ENCODE data around the gene CECR2. TPM values are rescaled to one million over a fixed set of nuclear protein-coding genes. Genes with fewer than 3 reads are reported as not detected.

Gene CECR2
- total RNA-seq, 2 experiments from 2014 or later = not detected

DNA sequence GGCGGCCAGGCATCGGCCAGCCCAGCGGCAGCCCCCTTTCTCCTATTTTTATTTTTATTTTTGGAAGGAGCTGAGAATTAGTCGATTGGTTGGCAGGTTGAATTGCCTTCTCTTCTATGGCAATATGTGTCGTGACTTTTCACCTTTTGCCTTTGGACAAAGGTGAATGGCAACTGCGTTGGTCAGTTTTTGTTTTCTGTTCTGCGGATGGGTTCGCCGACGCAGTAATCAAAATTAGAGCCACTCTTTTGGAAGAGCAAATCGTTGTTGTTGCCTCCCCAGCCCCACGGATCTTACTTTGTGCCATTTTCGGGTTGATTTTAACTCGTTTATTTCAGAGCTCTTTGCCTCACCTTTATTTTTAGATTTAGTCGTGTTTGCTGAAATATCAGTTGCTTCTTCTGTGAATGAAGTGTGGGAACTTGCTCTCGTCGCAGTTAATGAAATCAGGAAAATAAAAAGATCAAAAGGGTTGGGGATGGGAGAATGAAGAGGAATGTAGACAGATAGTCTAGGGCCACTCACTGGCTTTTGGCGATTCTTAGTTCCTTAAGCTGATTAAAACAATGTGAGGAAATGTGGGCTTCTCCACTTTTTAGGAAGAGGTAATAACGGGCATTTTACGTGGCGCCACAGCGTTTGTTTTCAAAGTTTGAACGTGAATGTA is 1.6 kb downstream of the CECR2 start:
- peaks cover 30 to 65% of the 10 kb centered on the region in 2 experiments for H3K27me3 ChIP-seq (ENCODE audit: control insufficient read depth in 1 of 2, insufficient read depth in 2 of 2, low read length in 2 of 2)
- no peaks in the 10 kb centered on the region for H3K36me3 Mint-ChIP-seq (ENCODE audit: low read depth)
- no peak overlapping the region for H3K27ac ChIP-seq (ENCODE audit: low read depth in 1 of 2, low read length in 2 of 2)
- H3K4me3 Mint-ChIP-seq = peak overlapping the region; percentile 77
- H3K4me3 ChIP-seq (ENCODE audit: low read length) = no peak overlapping the region
- no peak overlapping the region for H3K27ac Mint-ChIP-seq
- peaks cover 71% of the 10 kb centered on the region for H3K27me3 Mint-ChIP-seq
- peaks cover 17% of the 10 kb centered on the region for H3K4me1 ChIP-seq (ENCODE audit: insufficient read depth, low read length)
- ChIA-PET CTCF (no interaction called here), POLR2A (interaction anchor here (0.7 kb wide), 1 partner anchor 54 kb away, joined by 3 read pairs; no protein-coding TSS in a partner anchor)
- DNase-seq = no peak
- peaks cover 29% of the 10 kb centered on the region for H3K4me1 Mint-ChIP-seq (ENCODE audit: low read depth)
- peaks cover 0 to 6% of the 10 kb centered on the region in 2 experiments for H3K9me3 ChIP-seq (ENCODE audit: control insufficient read depth in 1 of 2, insufficient read depth in 1 of 2, low read length in 2 of 2)
- no peaks in the 10 kb centered on the region for H3K36me3 ChIP-seq (ENCODE audit: insufficient read depth, low read length)
- no peaks in the 10 kb centered on the region for H3K9me3 Mint-ChIP-seq
- TF ChIP-seq, protein P1, sequence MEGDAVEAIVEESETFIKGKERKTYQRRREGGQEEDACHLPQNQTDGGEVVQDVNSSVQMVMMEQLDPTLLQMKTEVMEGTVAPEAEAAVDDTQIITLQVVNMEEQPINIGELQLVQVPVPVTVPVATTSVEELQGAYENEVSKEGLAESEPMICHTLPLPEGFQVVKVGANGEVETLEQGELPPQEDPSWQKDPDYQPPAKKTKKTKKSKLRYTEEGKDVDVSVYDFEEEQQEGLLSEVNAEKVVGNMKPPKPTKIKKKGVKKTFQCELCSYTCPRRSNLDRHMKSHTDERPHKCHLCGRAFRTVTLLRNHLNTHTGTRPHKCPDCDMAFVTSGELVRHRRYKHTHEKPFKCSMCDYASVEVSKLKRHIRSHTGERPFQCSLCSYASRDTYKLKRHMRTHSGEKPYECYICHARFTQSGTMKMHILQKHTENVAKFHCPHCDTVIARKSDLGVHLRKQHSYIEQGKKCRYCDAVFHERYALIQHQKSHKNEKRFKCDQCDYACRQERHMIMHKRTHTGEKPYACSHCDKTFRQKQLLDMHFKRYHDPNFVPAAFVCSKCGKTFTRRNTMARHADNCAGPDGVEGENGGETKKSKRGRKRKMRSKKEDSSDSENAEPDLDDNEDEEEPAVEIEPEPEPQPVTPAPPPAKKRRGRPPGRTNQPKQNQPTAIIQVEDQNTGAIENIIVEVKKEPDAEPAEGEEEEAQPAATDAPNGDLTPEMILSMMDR (IDR thresholded peaks at IDR 0.05) = no peak
- intact Hi-C loops (cut with DNase I, micrococcal nuclease) = no loop called here
- no peak for ATAC-seq (ENCODE audit: poor library complexity)

DNA sequence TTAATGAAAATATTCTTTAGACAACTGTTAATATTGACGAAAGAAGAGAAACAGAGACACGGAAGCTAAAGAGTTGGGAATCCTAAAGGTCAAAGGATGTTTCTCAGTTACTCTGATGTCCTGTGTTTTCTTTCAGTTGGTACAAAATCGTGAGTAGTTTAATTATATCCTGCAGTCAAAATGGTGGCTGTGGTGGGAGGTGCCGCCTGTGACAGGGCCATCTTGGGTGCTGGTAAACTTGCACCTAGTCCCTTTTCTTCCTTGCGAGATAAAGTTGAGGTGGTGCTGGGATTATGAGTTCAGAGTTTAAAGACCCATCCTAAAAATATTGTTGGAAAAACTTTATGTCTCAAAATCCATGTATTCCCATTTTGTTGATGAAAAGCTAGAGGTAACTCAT is 2.2 kb downstream of the CECR2 start:
- peak overlapping the region; percentile 60 for H3K4me3 Mint-ChIP-seq
- H3K27me3 ChIP-seq (ENCODE audit: control insufficient read depth in 1 of 2, insufficient read depth in 2 of 2, low read length in 2 of 2) = peaks cover 28 to 65% of the 10 kb centered on the region in 2 experiments

DNA sequence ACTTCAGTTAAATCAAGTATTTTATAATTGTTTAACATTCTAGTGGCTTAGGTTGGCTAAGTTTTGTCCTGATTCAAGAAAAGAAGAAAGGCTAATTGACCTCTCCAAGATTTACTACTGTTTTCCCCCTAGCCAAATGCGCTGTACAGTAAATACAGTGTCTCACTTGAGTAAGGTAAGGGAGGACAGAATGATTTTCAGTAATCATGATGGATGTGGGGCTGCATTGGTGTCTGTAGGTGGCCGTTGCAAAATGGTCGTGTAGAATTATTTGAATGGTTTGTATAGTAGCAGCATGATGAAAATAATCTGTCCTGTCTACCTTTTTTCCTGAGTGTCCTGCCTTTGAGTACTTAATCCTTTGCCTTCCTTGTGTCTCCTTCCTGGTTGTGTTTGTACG is 4.6 kb downstream of the CECR2 start:
- ChIA-PET POLR2A (no interaction called here), CTCF (no interaction called here)
- ATAC-seq (ENCODE audit: poor library complexity) (no peak), DNase-seq (no peak)
- peaks cover 14 to 42% of the 10 kb centered on the region in 2 experiments for H3K27me3 ChIP-seq (ENCODE audit: control insufficient read depth in 1 of 2, insufficient read depth in 2 of 2, low read length in 2 of 2)
- no peaks in the 10 kb centered on the region for H3K9me3 Mint-ChIP-seq
- H3K9me3 ChIP-seq (ENCODE audit: control insufficient read depth in 1 of 2, insufficient read depth in 1 of 2, low read length in 2 of 2) = no peaks in the 10 kb centered on the region
- H3K4me3 Mint-ChIP-seq = no peak overlapping the region
- H3K27ac Mint-ChIP-seq = no peak overlapping the region
- H3K36me3 ChIP-seq (ENCODE audit: insufficient read depth, low read length) = no peaks in the 10 kb centered on the region
- H3K4me1 Mint-ChIP-seq (ENCODE audit: low read depth) = peaks cover 9% of the 10 kb centered on the region
- H3K4me1 ChIP-seq (ENCODE audit: insufficient read depth, low read length) = peaks cover 10% of the 10 kb centered on the region
- peaks cover 66% of the 10 kb centered on the region for H3K27me3 Mint-ChIP-seq
- H3K4me3 ChIP-seq (ENCODE audit: low read length) = no peak overlapping the region
- no peak overlapping the region for H3K27ac ChIP-seq (ENCODE audit: low read depth in 1 of 2, low read length in 2 of 2)
- TF ChIP-seq, protein P1 (IDR thresholded peaks at IDR 0.05) = no peak
- intact Hi-C loops (cut with DNase I, micrococcal nuclease) = no loop called here
- H3K36me3 Mint-ChIP-seq (ENCODE audit: low read depth) = no peaks in the 10 kb centered on the region

More for the DNA sequence above, 2.2 kb downstream of the CECR2 start:
- Histone ChIP-seq H3K4me3 (ENCODE audit: low read length) (no peak overlapping the region), H3K27ac (ENCODE audit: low read depth in 1 of 2, low read length in 2 of 2) (no peak overlapping the region), H3K4me1 (ENCODE audit: insufficient read depth, low read length) (peaks cover 17% of the 10 kb centered on the region), H3K9me3 (ENCODE audit: control insufficient read depth in 1 of 2, insufficient read depth in 1 of 2, low read length in 2 of 2) (peaks cover 0 to 3% of the 10 kb centered on the region in 2 experiments), H3K36me3 (ENCODE audit: insufficient read depth, low read length) (no peaks in the 10 kb centered on the region)
- CTCF ChIA-PET = no interaction called here
- Mint-ChIP-seq H3K36me3 (ENCODE audit: low read depth) (no peaks in the 10 kb centered on the region), H3K27me3 (peaks cover 71% of the 10 kb centered on the region), H3K27ac (no peak overlapping the region), H3K9me3 (no peaks in the 10 kb centered on the region), H3K4me1 (ENCODE audit: low read depth) (peaks cover 29% of the 10 kb centered on the region)
- intact Hi-C loops (cut with DNase I, micrococcal nuclease) = no loop called here
- ATAC-seq (ENCODE audit: poor library complexity) = no peak
- TF ChIP-seq, protein P1 (IDR thresholded peaks at IDR 0.05) = no peak
- POLR2A ChIA-PET = interaction anchor here (0.7 kb wide), 1 partner anchor 54 kb away, joined by 3 read pairs; no protein-coding TSS in a partner anchor
- DNase-seq = no peak

All from CD4-positive, alpha-beta T cell (primary cell).